ENCODE data around the gene PTPN1. TPM values are rescaled to one million over a fixed set of nuclear protein-coding genes. Genes with fewer than 3 reads are reported as not detected.

Gene PTPN1
- total and polyA plus RNA-seq, 2 donors (not counting 3 experiments of a cell fraction or from before 2014, with no cell fraction given), result 41.1 to 64.3 TPM

- H3K27ac ChIP-seq (ENCODE audit: insufficient read depth, low read depth, low read length), result no peak overlapping the region
- H3K9me1 ChIP-seq (replicated peaks; ENCODE audit: control insufficient read depth, extremely low read depth, insufficient read depth, low read length), result no peaks in the 10 kb centered on the region
- H3K9ac ChIP-seq (replicated peaks; ENCODE audit: extremely low read depth, insufficient read depth, low read length), result no peak overlapping the region
- CTCF ChIA-PET, result interaction anchor here (1.2 to 3.2 kb wide), 7 partner anchors 9 to 284 kb away, joined by 3 to 28 read pairs (median 7); partner anchors contain the start of gene PTPN1
- no TSS peak for BruUV-seq (replicated peaks)
- H3K36me3 ChIP-seq (ENCODE audit: control insufficient read depth in 2 of 2, extremely low read depth in 1 of 2, insufficient read depth in 2 of 2, low read length in 2 of 2), result no peaks in the 10 kb centered on the region
- TF ChIP-seq GATA2 (IDR thresholded peaks at IDR 0.05; ENCODE audit: insufficient read depth, insufficient read length, low read depth, low read length), result no peak
- TF ChIP-seq, protein P1, sequence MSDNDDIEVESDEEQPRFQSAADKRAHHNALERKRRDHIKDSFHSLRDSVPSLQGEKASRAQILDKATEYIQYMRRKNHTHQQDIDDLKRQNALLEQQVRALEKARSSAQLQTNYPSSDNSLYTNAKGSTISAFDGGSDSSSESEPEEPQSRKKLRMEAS (IDR thresholded peaks at IDR 0.05; ENCODE audit: insufficient read depth, insufficient read length), result no peak
- no peak for TF ChIP-seq POLR2AphosphoS5 (IDR thresholded peaks at IDR 0.05; ENCODE audit: insufficient read depth, low read depth, low read length)
- no peak for TF ChIP-seq POLR2A (IDR thresholded peaks at IDR 0.05; ENCODE audit: low read depth, low read length)
- TF ChIP-seq JUN (IDR thresholded peaks at IDR 0.05; ENCODE audit: borderline replicate concordance, insufficient read depth, insufficient read length, low read depth), result no peak
- no peak for TF ChIP-seq FOS (IDR thresholded peaks at IDR 0.05; ENCODE audit: borderline replicate concordance, insufficient read depth, low read length)
- no peak for TF ChIP-seq EZH2 (IDR thresholded peaks at IDR 0.05; ENCODE audit: borderline replicate concordance, low read depth, low read length, severe bottlenecking)
- TF ChIP-seq MYC (IDR thresholded peaks at IDR 0.05; ENCODE audit: low read depth, low read length), result no peak
- no peak for TF ChIP-seq CTCF (IDR thresholded peaks at IDR 0.05; ENCODE audit: extremely low read depth in 1 of 2, insufficient read depth in 1 of 2, low read depth in 1 of 2, low read length in 2 of 2)
- intact Hi-C loops (cut with micrococcal nuclease) (loop anchor here (10.0 kb wide), 1 partner anchor 485 kb away; the partner anchor contains the start of gene SNAI1), dilution Hi-C loops (cut with MboI; ENCODE audit: extremely low pct_ligation_motif_present, low sequenced_read_pairs) (no loop called here)
- no peak overlapping the region for H3K4me3 ChIP-seq (replicated peaks in 1 of 3; ENCODE audit: insufficient read depth in 1 of 3, low read depth in 1 of 3, low read length in 3 of 3)
- H3K27me3 ChIP-seq (ENCODE audit: control insufficient read depth in 2 of 2, insufficient read depth in 2 of 2, low read length in 2 of 2), result no peaks in the 10 kb centered on the region
- no peaks in the 10 kb centered on the region for H4K20me1 ChIP-seq (replicated peaks; ENCODE audit: control insufficient read depth, extremely low read depth, insufficient read depth, low read length)
- H3K9me3 ChIP-seq (replicated peaks; ENCODE audit: control insufficient read depth, insufficient read depth, low read length), result no peaks in the 10 kb centered on the region
- DNase-seq (ENCODE audit: low read depth, low spot score) (no peak), FAIRE-seq (no peak)
- H2AFZ ChIP-seq (ENCODE audit: low read depth, low read length), result no peak overlapping the region
- POLR2A ChIA-PET, result no interaction called here
- no peaks in the 10 kb centered on the region for H3K79me2 ChIP-seq (ENCODE audit: control insufficient read depth, insufficient read depth, low read length)
- peaks cover 22% of the 10 kb centered on the region for H3K4me1 ChIP-seq (ENCODE audit: control insufficient read depth, extremely low read depth, insufficient read depth, low read length)
- no peak overlapping the region for H3K4me2 ChIP-seq (ENCODE audit: insufficient read depth, low read length)
Observed at GRCh38 chr20:50469796-50470195, 40.4 kb upstream of the PTPN1 start.

Measured in endothelial cell of umbilical vein (primary cell).